Gastrocnemius medialis (tissue), 4 donors: ENCODE measurements around the gene EPB41. TPM values are rescaled to one million over a fixed set of nuclear protein-coding genes. Genes with fewer than 3 reads are reported as not detected.

Source experiments
- ATAC-seq, 2 donors: fragments of 150-250 bp; one replicate each; pipeline ENCODE4 v1.9.1; 2016
- DNase-seq, 2 donors: peaks; one replicate each; pipeline ENCODE4 v3.0.0-alpha.2; 2019
- H3K27ac ChIP-seq, 4 donors: fragments of 200-600 bp; sonication (generic); 1 replicate in 1 of 4; 2 replicates in 3 of 4; pipeline ENCODE4 v1.5.1; 2016 to 2018; ENCODE audit warnings: mild to moderate bottlenecking in 2 of 4, moderate library complexity in 1 of 4
- H3K27me3 ChIP-seq, 3 donors: fragments of 200-600 bp; sonication (generic) in 2 of 3; 1 replicate in 1 of 3; 2 replicates in 2 of 3; pipeline versions ENCODE4 v1.5.1 to v1.6.0; 2016 to 2019; ENCODE audit warnings: mild to moderate bottlenecking in 1 of 3, moderate library complexity in 1 of 3
- H3K36me3 ChIP-seq, 2 donors: fragments of 200-600 bp; sonication (generic) in 1 of 2; one replicate each; pipeline ENCODE4 v1.5.1; 2017 to 2018
- H3K4me1 ChIP-seq, 2 donors: fragments of 200-600 bp; sonication (generic) in 1 of 2; one replicate each; pipeline ENCODE4 v1.5.1; 2016 to 2017; ENCODE audit warnings: mild to moderate bottlenecking in 2 of 2
- H3K4me3 ChIP-seq, 4 donors: fragments of 200-600 bp; sonication (generic) in 3 of 4; 1 replicate in 1 of 4; 2 replicates in 3 of 4; pipeline ENCODE4 v1.5.1; 2016 to 2019; ENCODE audit warnings: mild to moderate bottlenecking in 2 of 4
- H3K9me3 ChIP-seq, 3 donors: fragments of 200-600 bp; sonication (generic) in 2 of 3; 1 replicate in 1 of 3; 2 replicates in 2 of 3; pipeline ENCODE4 v1.5.1; 2016 to 2019
- CTCF ChIP-seq, 5 experiments: fragments of 450-650 bp in 3 of 5; fragments of 200-600 bp in 2 of 5; sonication (generic) in 2 of 5; IDR thresholded peaks in 4 of 5; conservative IDR thresholded peaks in 1 of 5; 1 replicate in 4 of 5; 2 replicates in 1 of 5; pipeline ENCODE4 v1.5.1; 2016 to 2019; ENCODE audit warnings: antibody characterized with exemption in 5 of 5, mild to moderate bottlenecking in 3 of 5, moderate library complexity in 3 of 5
- POLR2A ChIP-seq, 2 donors: fragments of 450-650 bp; IDR thresholded peaks; one replicate each; pipeline ENCODE4 v1.6.1; 2017; ENCODE audit warnings: antibody characterized with exemption in 2 of 2, mild to moderate bottlenecking in 2 of 2, moderate library complexity in 2 of 2
- in situ Hi-C, 4 donors: fragments of 200-750 bp; cut with MboI; loops; one replicate each; pipeline versions ENCODE4 v1.15.0 to v1.8.0; 2017; ENCODE audit warnings: low sequenced_read_pairs in 4 of 4
- intact Hi-C: fragments of 100-400 bp; cut with DNase I; formaldehyde crosslinking; loops from one replicate; pipeline ENCODE4 v1.15.1; 2023; ENCODE audit warnings: low total_unique reads
- total RNA-seq, 4 donors: library from RNA; depleted of rRNA; stranded (reverse); fragments of >200 nt; gene quantifications; one replicate each; pipeline versions ENCODE4 v1.1.0 to v1.2.3, GENCODE V29; 2016

Gene EPB41
- total RNA-seq, 4 donors from 2014 or later = 19.5 to 28.6 (median 23.6) TPM

GRCh38 chr1:28928314-28928941, 14.1 kb downstream of the EPB41 start:
- TF ChIP-seq POLR2A (IDR thresholded peaks at IDR 0.05) (no peak), CTCF (IDR thresholded peaks at IDR 0.05 in 4 of 5, conservative IDR thresholded peaks at IDR 0.05 in 1 of 5) (no peak)
- Histone ChIP-seq H3K27me3 (no peaks in the 10 kb centered on the region), H3K27ac (peak overlapping the region in 3 of 4 donors; percentile 35 to 54 (median 53)), H3K9me3 (no peaks in the 10 kb centered on the region), H3K4me1 (peaks cover 23 to 36% of the 10 kb centered on the region in 2 donors), H3K36me3 (no peaks in the 10 kb centered on the region), H3K4me3 (no peak overlapping the region)
- ATAC-seq (peak in 1 of 2 donors; percentile 25), DNase-seq (no peak)
- in situ Hi-C loops (no loop called here), intact Hi-C loops (no loop called here)

GRCh38 chr1:28933277-28933676, 18.9 kb downstream of the EPB41 start:
- H3K4me1 ChIP-seq = peaks cover 2 to 19% of the 10 kb centered on the region in 2 donors
- H3K36me3 ChIP-seq = no peaks in the 10 kb centered on the region
- no peak for ATAC-seq
- no peak overlapping the region for H3K27ac ChIP-seq
- TF ChIP-seq POLR2A (IDR thresholded peaks at IDR 0.05) = no peak
- TF ChIP-seq CTCF (IDR thresholded peaks at IDR 0.05 in 4 of 5, conservative IDR thresholded peaks at IDR 0.05 in 1 of 5) = no peak
- intact Hi-C loops (no loop called here), in situ Hi-C loops (no loop called here)
- no peaks in the 10 kb centered on the region for H3K9me3 ChIP-seq
- no peaks in the 10 kb centered on the region for H3K27me3 ChIP-seq
- DNase-seq = no peak
- no peak overlapping the region for H3K4me3 ChIP-seq

GRCh38 chr1:28933918-28934317, 19.5 kb downstream of the EPB41 start:
- in situ Hi-C loops = no loop called here

GRCh38 chr1:28934676-28935075, 20.3 kb downstream of the EPB41 start:
- H3K27ac ChIP-seq = no peak overlapping the region
- no peak for TF ChIP-seq CTCF (IDR thresholded peaks at IDR 0.05 in 4 of 5, conservative IDR thresholded peaks at IDR 0.05 in 1 of 5)
- no peak for TF ChIP-seq POLR2A (IDR thresholded peaks at IDR 0.05)
- no peaks in the 10 kb centered on the region for H3K27me3 ChIP-seq
- H3K4me1 ChIP-seq = peaks cover 3 to 18% of the 10 kb centered on the region in 2 donors
- no peak for ATAC-seq
- H3K4me3 ChIP-seq = no peak overlapping the region
- in situ Hi-C loops = no loop called here
- no peaks in the 10 kb centered on the region for H3K36me3 ChIP-seq
- no peak for DNase-seq
- no peaks in the 10 kb centered on the region for H3K9me3 ChIP-seq
- intact Hi-C loops = no loop called here

More at GRCh38 chr1:28933918-28934317, 19.5 kb downstream of the EPB41 start:
- H3K27ac ChIP-seq = no peak overlapping the region
- peaks cover 0 to 17% of the 10 kb centered on the region in 2 donors for H3K4me1 ChIP-seq
- ATAC-seq (no peak), DNase-seq (no peak)
- H3K27me3 ChIP-seq = no peaks in the 10 kb centered on the region
- no peak overlapping the region for H3K4me3 ChIP-seq
- intact Hi-C loops = no loop called here
- H3K9me3 ChIP-seq = no peaks in the 10 kb centered on the region
- TF ChIP-seq POLR2A (IDR thresholded peaks at IDR 0.05) = no peak
- no peak for TF ChIP-seq CTCF (IDR thresholded peaks at IDR 0.05 in 4 of 5, conservative IDR thresholded peaks at IDR 0.05 in 1 of 5)
- H3K36me3 ChIP-seq = no peaks in the 10 kb centered on the region

GRCh38 chr1:28935293-28935692, 20.9 kb downstream of the EPB41 start:
- no peaks in the 10 kb centered on the region for H3K9me3 ChIP-seq
- no peaks in the 10 kb centered on the region for H3K27me3 ChIP-seq
- no peak overlapping the region for H3K4me3 ChIP-seq
- peaks cover 7 to 21% of the 10 kb centered on the region in 2 donors for H3K4me1 ChIP-seq
- intact Hi-C loops (no loop called here), in situ Hi-C loops (no loop called here)
- ATAC-seq (no peak), DNase-seq (no peak)
- H3K36me3 ChIP-seq = no peaks in the 10 kb centered on the region
- no peak for TF ChIP-seq POLR2A (IDR thresholded peaks at IDR 0.05)
- H3K27ac ChIP-seq = no peak overlapping the region
